Measurements from ENCODE around the gene CDK15. TPM values are rescaled to one million over a fixed set of nuclear protein-coding genes. Genes with fewer than 3 reads are reported as not detected.

The CDK15 gene
- total RNA-seq, 1 experiment from 2014 or later: not detected

- Histone ChIP-seq H4K20me1 (ENCODE audit: insufficient read depth) (no peaks in the 10 kb centered on the region), H3K27ac (no peak overlapping the region), H3K79me2 (ENCODE audit: low read depth) (no peaks in the 10 kb centered on the region), H3K36me3 (ENCODE audit: low read depth) (no peaks in the 10 kb centered on the region), H3K27me3 (ENCODE audit: insufficient read depth, low read depth) (no peaks in the 10 kb centered on the region), H3K9me2 (ENCODE audit: insufficient read depth) (no peaks in the 10 kb centered on the region), H2AFZ (no peak overlapping the region), H3K4me3 (no peak overlapping the region), H3F3A (ENCODE audit: insufficient read depth, low read depth) (no peaks in the 10 kb centered on the region), H3K9me3 (ENCODE audit: insufficient read depth, low read depth) (no peaks in the 10 kb centered on the region), H3K4me1 (replicated peaks; ENCODE audit: insufficient read depth) (no peaks in the 10 kb centered on the region), H3K4me2 (no peak overlapping the region)
- no TSS peak for BruUV-seq (replicated peaks)
- CTCF ChIA-PET: no interaction called here
- DNase-seq: peak in 1 of 2 experiments; percentile 37
- intact Hi-C loops (cut with micrococcal nuclease; ENCODE audit: unreplicated experiment): no loop called here
- POLR2A ChIA-PET (ENCODE audit: unreplicated experiment): no interaction called here
- TF ChIP-seq EZH2 (IDR thresholded peaks at IDR 0.05; ENCODE audit: low read depth) (no peak), CTCF (conservative IDR thresholded peaks at IDR 0.05) (no peak)
These were observed 103.0 kb downstream of the CDK15 start for GRCh38 chr2:201909348-201909747.

GRCh38 chr2:201909961-201910361 lies 103.6 kb downstream of the CDK15 start:
- no peak overlapping the region for H3K4me2 ChIP-seq
- intact Hi-C loops (cut with micrococcal nuclease; ENCODE audit: unreplicated experiment): no loop called here
- no peaks in the 10 kb centered on the region for H3K79me2 ChIP-seq (ENCODE audit: low read depth)
- H3K27me3 ChIP-seq (ENCODE audit: insufficient read depth, low read depth): no peaks in the 10 kb centered on the region
- ChIA-PET CTCF (no interaction called here), POLR2A (ENCODE audit: unreplicated experiment) (no interaction called here)
- no peaks in the 10 kb centered on the region for H3K9me3 ChIP-seq (ENCODE audit: insufficient read depth, low read depth)
- H3K9me2 ChIP-seq (ENCODE audit: insufficient read depth): no peaks in the 10 kb centered on the region
- DNase-seq: no peak
- H3K27ac ChIP-seq: no peak overlapping the region
- BruUV-seq (replicated peaks): no TSS peak
- no peak overlapping the region for H3K4me3 ChIP-seq
- no peaks in the 10 kb centered on the region for H3K36me3 ChIP-seq (ENCODE audit: low read depth)
- no peaks in the 10 kb centered on the region for H3K4me1 ChIP-seq (replicated peaks; ENCODE audit: insufficient read depth)
- H2AFZ ChIP-seq: no peak overlapping the region
- H3F3A ChIP-seq (ENCODE audit: insufficient read depth, low read depth): no peaks in the 10 kb centered on the region
- no peak for TF ChIP-seq CTCF (conservative IDR thresholded peaks at IDR 0.05)
- no peak for TF ChIP-seq EZH2 (IDR thresholded peaks at IDR 0.05; ENCODE audit: low read depth)
- no peaks in the 10 kb centered on the region for H4K20me1 ChIP-seq (ENCODE audit: insufficient read depth)

- no TSS peak for BruUV-seq (replicated peaks)
- Histone ChIP-seq H2AFZ (no peak overlapping the region), H3K27ac (no peak overlapping the region), H4K20me1 (ENCODE audit: insufficient read depth) (no peaks in the 10 kb centered on the region), H3K4me2 (no peak overlapping the region), H3K9me3 (ENCODE audit: insufficient read depth, low read depth) (no peaks in the 10 kb centered on the region), H3K27me3 (ENCODE audit: insufficient read depth, low read depth) (no peaks in the 10 kb centered on the region), H3K9me2 (ENCODE audit: insufficient read depth) (no peaks in the 10 kb centered on the region), H3F3A (ENCODE audit: insufficient read depth, low read depth) (no peaks in the 10 kb centered on the region), H3K36me3 (ENCODE audit: low read depth) (no peaks in the 10 kb centered on the region), H3K4me3 (no peak overlapping the region), H3K79me2 (ENCODE audit: low read depth) (no peaks in the 10 kb centered on the region), H3K4me1 (replicated peaks; ENCODE audit: insufficient read depth) (no peaks in the 10 kb centered on the region)
- POLR2A ChIA-PET (ENCODE audit: unreplicated experiment): no interaction called here
- TF ChIP-seq EZH2 (IDR thresholded peaks at IDR 0.05; ENCODE audit: low read depth): no peak
- TF ChIP-seq CTCF (conservative IDR thresholded peaks at IDR 0.05): no peak
- intact Hi-C loops (cut with micrococcal nuclease; ENCODE audit: unreplicated experiment): no loop called here
- CTCF ChIA-PET: no interaction called here
- no peak for DNase-seq
These were observed 105.0 kb downstream of the CDK15 start for GRCh38 chr2:201911372-201911771.

All from PC-9 (cell line).